Muscle of leg (tissue), 11 donors: ENCODE data around the gene DUOXA1. TPM values are rescaled to one million over a fixed set of nuclear protein-coding genes. Genes with fewer than 3 reads are reported as not detected.
A peak's percentile ranks its signal among the peaks of the same experiment; 100 is the strongest.

Experiments used
- DNase-seq: peaks from one replicate; pipeline ENCODE4 v3.0.0; 2013
- H3K27ac ChIP-seq: one replicate; pipeline ENCODE4 v1.5.1; 2013; ENCODE audit warnings: mild to moderate bottlenecking, low read length, control low read depth
- H3K27me3 ChIP-seq: one replicate; pipeline ENCODE4 v1.6.1; 2013; ENCODE audit warnings: low read length; ENCODE audit not compliant: control insufficient read depth, insufficient read depth
- H3K36me3 ChIP-seq: one replicate; pipeline ENCODE4 v1.6.1; 2013; ENCODE audit warnings: low read length; ENCODE audit not compliant: control insufficient read depth, insufficient read depth
- H3K4me1 ChIP-seq: one replicate; pipeline ENCODE4 v1.6.1; 2013; ENCODE audit warnings: low read length; ENCODE audit not compliant: control insufficient read depth, insufficient read depth
- H3K4me3 ChIP-seq: one replicate; pipeline ENCODE4 v1.5.1; 2013; ENCODE audit warnings: low read length, control low read depth
- H3K9me3 ChIP-seq: replicated peaks from 2 replicates; pipeline ENCODE4 v1.6.1; 2013; ENCODE audit warnings: low read depth, low read length; ENCODE audit not compliant: control insufficient read depth
- WGBS: methylation state at CpG from one replicate; pipeline ENCODE4 v1.1.5; 2013; ENCODE audit warnings: missing lambda C conversion rate; ENCODE audit not compliant: insufficient coverage; 5-methylcytosine and 5-hydroxymethylcytosine counted together
- polyA plus RNA-seq, 8 donors: library from polyadenylated mRNA; unstranded; fragments of 120-200 nt; gene quantifications; one replicate each; pipeline versions ENCODE4 v1.2.1 to v1.2.3, GENCODE V29; 2013; ENCODE audit warnings: inconsistent platforms in 1 of 8, low replicate concordance in 1 of 8; ENCODE audit not compliant: insufficient read length in 8 of 8, insufficient read depth in 1 of 8
- total RNA-seq: library from RNA; stranded (reverse); fragments of 120-200 nt; gene quantifications from one replicate; pipeline ENCODE4 v1.2.4, GENCODE V29; 2013

DUOXA1 gene
- total and polyA plus RNA-seq, 9 donors, result 0.10 to 2.4 (median 0.29) TPM; not detected in 3

- Histone ChIP-seq H3K27me3 (peaks cover 57% of the 10 kb centered on the region), H3K4me1 (peaks cover 14% of the 10 kb centered on the region), H3K9me3 (no peaks in the 10 kb centered on the region), H3K4me3 (no peak overlapping the region), H3K36me3 (no peaks in the 10 kb centered on the region), H3K27ac (no peak overlapping the region)
- WGBS, result 94% methylated on average over 7 of the region's 10 CpGs
- DNase-seq, result no peak
Observed at GRCh38 chr15:45120081-45120972, 9.4 kb downstream of the DUOXA1 start.

- DNase-seq, result no peak
- peaks cover 64% of the 10 kb centered on the region for H3K27me3 ChIP-seq
Observed at GRCh38 chr15:45118996-45119395, 10.7 kb downstream of the DUOXA1 start.

GRCh38 chr15:45118131-45118588 lies 11.5 kb downstream of the DUOXA1 start:
- DNase-seq, result peak; percentile 94
- no peak overlapping the region for H3K4me3 ChIP-seq
- no peak overlapping the region for H3K27ac ChIP-seq
- peaks cover 16% of the 10 kb centered on the region for H3K4me1 ChIP-seq
- peaks cover 72% of the 10 kb centered on the region for H3K27me3 ChIP-seq
- no peaks in the 10 kb centered on the region for H3K36me3 ChIP-seq
- no peaks in the 10 kb centered on the region for H3K9me3 ChIP-seq
- WGBS, result 2% methylated on average over 7 of the region's 14 CpGs

More at GRCh38 chr15:45118996-45119395, 10.7 kb downstream of the DUOXA1 start:
- no peak overlapping the region for H3K27ac ChIP-seq
- WGBS, result 80% methylated on average over 5 of the region's 5 CpGs
- no peak overlapping the region for H3K4me3 ChIP-seq
- no peaks in the 10 kb centered on the region for H3K9me3 ChIP-seq
- no peaks in the 10 kb centered on the region for H3K36me3 ChIP-seq
- peaks cover 16% of the 10 kb centered on the region for H3K4me1 ChIP-seq

GRCh38 chr15:45117308-45118130 lies 12.2 kb downstream of the DUOXA1 start:
- H3K27me3 ChIP-seq, result peaks cover 74% of the 10 kb centered on the region
- H3K27ac ChIP-seq, result no peak overlapping the region
- WGBS, result 19% methylated on average over 19 of the region's 33 CpGs
- no peaks in the 10 kb centered on the region for H3K9me3 ChIP-seq
- H3K36me3 ChIP-seq, result no peaks in the 10 kb centered on the region
- no peak overlapping the region for H3K4me3 ChIP-seq
- no peak for DNase-seq
- H3K4me1 ChIP-seq, result peaks cover 20% of the 10 kb centered on the region

GRCh38 chr15:45116482-45117307 lies 13.0 kb downstream of the DUOXA1 start:
- H3K27me3 ChIP-seq, result peaks cover 77% of the 10 kb centered on the region
- H3K4me1 ChIP-seq, result peaks cover 22% of the 10 kb centered on the region
- no peak overlapping the region for H3K4me3 ChIP-seq
- H3K36me3 ChIP-seq, result no peaks in the 10 kb centered on the region
- WGBS, result 3% methylated on average over 63 of the region's 65 CpGs
- no peak for DNase-seq
- H3K27ac ChIP-seq, result no peak overlapping the region
- H3K9me3 ChIP-seq, result no peaks in the 10 kb centered on the region

- Histone ChIP-seq H3K9me3 (no peaks in the 10 kb centered on the region), H3K27ac (no peak overlapping the region), H3K27me3 (peaks cover 78% of the 10 kb centered on the region), H3K36me3 (no peaks in the 10 kb centered on the region), H3K4me1 (peaks cover 22% of the 10 kb centered on the region), H3K4me3 (no peak overlapping the region)
- DNase-seq, result no peak
- WGBS, result 6% methylated on average over 11 of the region's 19 CpGs
Observed at GRCh38 chr15:45116006-45116481, 13.6 kb downstream of the DUOXA1 start.

GRCh38 chr15:45115312-45115820 lies 14.3 kb downstream of the DUOXA1 start:
- no peaks in the 10 kb centered on the region for H3K36me3 ChIP-seq
- no peak overlapping the region for H3K27ac ChIP-seq
- DNase-seq, result no peak
- H3K4me3 ChIP-seq, result no peak overlapping the region
- 26% methylated on average over 6 of the region's 7 CpGs for WGBS
- H3K27me3 ChIP-seq, result peaks cover 78% of the 10 kb centered on the region
- H3K9me3 ChIP-seq, result no peaks in the 10 kb centered on the region
- peaks cover 22% of the 10 kb centered on the region for H3K4me1 ChIP-seq

- H3K27me3 ChIP-seq, result peaks cover 83% of the 10 kb centered on the region
- no peak overlapping the region for H3K27ac ChIP-seq
- H3K4me3 ChIP-seq, result no peak overlapping the region
- H3K36me3 ChIP-seq, result no peaks in the 10 kb centered on the region
- H3K4me1 ChIP-seq, result peaks cover 22% of the 10 kb centered on the region
- no peaks in the 10 kb centered on the region for H3K9me3 ChIP-seq
- no peak for DNase-seq
- WGBS, result no CpG with 5 or more reads among the region's 2 CpGs
Observed at GRCh38 chr15:45114751-45115085, 15.0 kb downstream of the DUOXA1 start.

GRCh38 chr15:45114076-45114750 lies 15.5 kb downstream of the DUOXA1 start, which contains the start of the genes DUOX2 and DUOXA2:
Gene DUOX2, minus strand, starts transcription at chr15:45114172. Its CDS starts 761 bp downstream, at chr15:45113411.
Gene DUOXA2, plus strand, starts transcription at chr15:45114326. Its CDS starts 280 bp downstream, at chr15:45114606.
- Histone ChIP-seq H3K27ac (no peak within 1 kb of the TSS), H3K36me3 (no peaks in the 10 kb centered on the region), H3K9me3 (no peaks in the 10 kb centered on the region), H3K4me3 (no peak within 1 kb of the TSS), H3K4me1 (peaks cover 22% of the 10 kb centered on the region), H3K27me3 (peaks cover 84% of the 10 kb centered on the region)
- WGBS, result 2% methylated on average over 39 of the region's 42 CpGs
- DNase-seq, result no peak
